ENCODE data around the gene GCHFR. TPM values are rescaled to one million over a fixed set of nuclear protein-coding genes. Genes with fewer than 3 reads are reported as not detected.

Gene GCHFR
- polyA plus RNA-seq, 3 donors = 19.1 to 46.7 (median 45.9) TPM

- H3K27ac ChIP-seq (ENCODE audit: low read depth in 1 of 2, low read length in 2 of 2) = no peak overlapping the region
These were observed 8.1 kb downstream of the GCHFR start for GRCh38 chr15:40772014-40772413.

DNA sequence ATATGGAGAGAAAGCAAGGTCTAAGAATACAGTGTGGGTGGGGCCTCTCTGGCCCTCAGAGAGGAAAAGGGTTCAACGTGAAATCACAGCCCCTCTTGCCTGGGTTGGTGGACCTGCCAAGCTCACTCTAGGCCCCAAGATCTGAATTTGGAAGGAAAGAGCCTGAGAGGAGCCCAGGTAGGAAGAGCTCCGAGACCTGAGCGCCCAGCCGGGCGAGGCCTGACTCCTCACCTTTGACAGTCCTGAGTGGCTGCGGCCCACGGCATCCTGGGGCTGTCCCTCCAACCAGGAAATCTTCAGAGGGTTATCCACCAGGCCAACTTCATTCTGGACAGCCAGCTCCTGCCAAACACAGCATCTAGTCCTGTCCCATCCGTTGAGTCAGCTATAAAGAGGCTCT lies 9.6 kb downstream of the GCHFR start:
- H3K4me1 Mint-ChIP-seq = peaks cover 19% of the 10 kb centered on the region
- H3K9ac ChIP-seq (ENCODE audit: insufficient read depth, low read length, poor library complexity, severe bottlenecking) = no peak overlapping the region
- H3K27ac Mint-ChIP-seq = peak overlapping the region in 1 of 7 donors; percentile 75
- H3K36me3 Mint-ChIP-seq = peaks cover 64 to 82% of the 10 kb centered on the region in 2 donors
- no peak overlapping the region for H3K4me2 ChIP-seq (replicated peaks; ENCODE audit: extremely low read depth, low read length, poor library complexity, severe bottlenecking)
- no peak overlapping the region for H3K4me3 ChIP-seq (replicated peaks in 1 of 3; ENCODE audit: low read depth in 2 of 3, low read length in 3 of 3)
- H4K20me1 ChIP-seq (ENCODE audit: insufficient read depth, low read length) = no peaks in the 10 kb centered on the region
- 94% methylated on average over 8 of the region's 8 CpGs for WGBS (ENCODE audit: insufficient coverage)
- no peak overlapping the region for H2AFZ ChIP-seq (ENCODE audit: insufficient read depth, low read depth, low read length, poor library complexity, severe bottlenecking)
- H3K27me3 Mint-ChIP-seq (ENCODE audit: low read depth in 3 of 3) = peaks cover 0 to 2% (median 1%) of the 10 kb centered on the region in 3 donors
- H3K4me1 ChIP-seq (ENCODE audit: control insufficient read depth in 1 of 2, insufficient read depth in 2 of 2, low read length in 2 of 2) = peaks cover 17 to 19% of the 10 kb centered on the region in 2 donors
- no peak for DNase-seq
- H3K4me3 Mint-ChIP-seq = no peak overlapping the region
- H3K36me3 ChIP-seq (replicated peaks in 1 of 2; ENCODE audit: control insufficient read depth in 1 of 2, insufficient read depth in 2 of 2, low read length in 2 of 2) = peaks cover 46 to 79% of the 10 kb centered on the region in 2 donors
- H3K79me2 ChIP-seq (ENCODE audit: insufficient read depth, low read length) = no peaks in the 10 kb centered on the region
- intact Hi-C loops (cut with micrococcal nuclease) = no loop called here
- H3K9me3 ChIP-seq (replicated peaks in 1 of 2; ENCODE audit: control insufficient read depth in 1 of 2, insufficient read depth in 1 of 2, low read length in 2 of 2) = no peaks in the 10 kb centered on the region
- no peak overlapping the region for H3K27ac ChIP-seq (ENCODE audit: low read depth in 1 of 2, low read length in 2 of 2)
- H3K9me3 Mint-ChIP-seq = no peaks in the 10 kb centered on the region
- H3K27me3 ChIP-seq (ENCODE audit: control insufficient read depth in 2 of 2, insufficient read depth in 2 of 2, low read length in 2 of 2) = no peaks in the 10 kb centered on the region
- TF ChIP-seq, protein P1, sequence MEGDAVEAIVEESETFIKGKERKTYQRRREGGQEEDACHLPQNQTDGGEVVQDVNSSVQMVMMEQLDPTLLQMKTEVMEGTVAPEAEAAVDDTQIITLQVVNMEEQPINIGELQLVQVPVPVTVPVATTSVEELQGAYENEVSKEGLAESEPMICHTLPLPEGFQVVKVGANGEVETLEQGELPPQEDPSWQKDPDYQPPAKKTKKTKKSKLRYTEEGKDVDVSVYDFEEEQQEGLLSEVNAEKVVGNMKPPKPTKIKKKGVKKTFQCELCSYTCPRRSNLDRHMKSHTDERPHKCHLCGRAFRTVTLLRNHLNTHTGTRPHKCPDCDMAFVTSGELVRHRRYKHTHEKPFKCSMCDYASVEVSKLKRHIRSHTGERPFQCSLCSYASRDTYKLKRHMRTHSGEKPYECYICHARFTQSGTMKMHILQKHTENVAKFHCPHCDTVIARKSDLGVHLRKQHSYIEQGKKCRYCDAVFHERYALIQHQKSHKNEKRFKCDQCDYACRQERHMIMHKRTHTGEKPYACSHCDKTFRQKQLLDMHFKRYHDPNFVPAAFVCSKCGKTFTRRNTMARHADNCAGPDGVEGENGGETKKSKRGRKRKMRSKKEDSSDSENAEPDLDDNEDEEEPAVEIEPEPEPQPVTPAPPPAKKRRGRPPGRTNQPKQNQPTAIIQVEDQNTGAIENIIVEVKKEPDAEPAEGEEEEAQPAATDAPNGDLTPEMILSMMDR (IDR thresholded peaks at IDR 0.05) = no peak

More at GRCh38 chr15:40772014-40772413, 8.1 kb downstream of the GCHFR start:
- no peaks in the 10 kb centered on the region for H3K27me3 ChIP-seq (ENCODE audit: control insufficient read depth in 2 of 2, insufficient read depth in 2 of 2, low read length in 2 of 2)
- WGBS (ENCODE audit: insufficient coverage) = 96% methylated on average over 8 of the region's 13 CpGs
- TF ChIP-seq, protein P1 (IDR thresholded peaks at IDR 0.05) = no peak
- peaks cover 0 to 2% (median 1%) of the 10 kb centered on the region in 3 donors for H3K27me3 Mint-ChIP-seq (ENCODE audit: low read depth in 3 of 3)
- peaks cover 54 to 76% of the 10 kb centered on the region in 2 donors for H3K36me3 ChIP-seq (replicated peaks in 1 of 2; ENCODE audit: control insufficient read depth in 1 of 2, insufficient read depth in 2 of 2, low read length in 2 of 2)
- no peak overlapping the region for H3K4me3 Mint-ChIP-seq
- intact Hi-C loops (cut with micrococcal nuclease) = no loop called here
- H3K4me2 ChIP-seq (replicated peaks; ENCODE audit: extremely low read depth, low read length, poor library complexity, severe bottlenecking) = no peak overlapping the region
- peaks cover 19 to 23% of the 10 kb centered on the region in 2 donors for H3K4me1 ChIP-seq (ENCODE audit: control insufficient read depth in 1 of 2, insufficient read depth in 2 of 2, low read length in 2 of 2)
- H3K79me2 ChIP-seq (ENCODE audit: insufficient read depth, low read length) = no peaks in the 10 kb centered on the region
- H3K4me3 ChIP-seq (replicated peaks in 1 of 3; ENCODE audit: low read depth in 2 of 3, low read length in 3 of 3) = no peak overlapping the region
- no peak overlapping the region for H2AFZ ChIP-seq (ENCODE audit: insufficient read depth, low read depth, low read length, poor library complexity, severe bottlenecking)
- H3K9me3 Mint-ChIP-seq = no peaks in the 10 kb centered on the region
- H3K9me3 ChIP-seq (replicated peaks in 1 of 2; ENCODE audit: control insufficient read depth in 1 of 2, insufficient read depth in 1 of 2, low read length in 2 of 2) = no peaks in the 10 kb centered on the region
- peaks cover 23% of the 10 kb centered on the region for H3K4me1 Mint-ChIP-seq
- no peak for DNase-seq
- H3K27ac Mint-ChIP-seq = no peak overlapping the region
- no peaks in the 10 kb centered on the region for H4K20me1 ChIP-seq (ENCODE audit: insufficient read depth, low read length)
- H3K36me3 Mint-ChIP-seq = peaks cover 64 to 83% of the 10 kb centered on the region in 2 donors
- H3K9ac ChIP-seq (ENCODE audit: insufficient read depth, low read length, poor library complexity, severe bottlenecking) = no peak overlapping the region
